ENCODE results near the gene ZFP90. TPM values are rescaled to one million over a fixed set of nuclear protein-coding genes. Genes with fewer than 3 reads are reported as not detected.
"Not testable (repeated sequence)": the region's sequence is repeated elsewhere in the genome, so short reads cannot be mapped to it uniquely, and the experiment has no call there.

ZFP90 gene
- total RNA-seq, 2 donors from 2014 or later: 13.7 to 34.9 TPM

DNA sequence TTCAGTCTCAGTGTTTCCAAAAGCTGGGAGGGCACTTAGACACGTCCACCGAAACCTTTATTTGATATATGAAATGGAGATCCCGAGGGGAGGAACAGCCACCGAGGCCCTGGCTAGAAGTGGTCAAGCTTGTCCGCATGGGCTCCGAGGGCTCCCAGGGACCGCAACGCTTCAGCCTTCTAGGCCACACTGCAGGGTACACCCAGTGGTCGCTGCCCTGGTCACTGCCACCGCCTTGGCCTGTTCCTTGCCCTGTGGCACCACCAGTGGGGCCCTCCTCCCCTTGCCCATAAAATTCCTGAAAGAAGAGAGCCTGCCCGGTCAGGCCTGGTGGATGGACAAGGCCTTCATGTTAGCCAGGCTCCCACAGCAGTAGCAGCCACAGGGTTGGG, 46.9 kb upstream of the ZFP90 start:
- H3K27me3 ChIP-seq: no peaks in the 10 kb centered on the region
- no peak overlapping the region for H3K4me3 ChIP-seq
- peak overlapping the region; percentile 74 to 82 (median 80) for H3K27ac ChIP-seq
- H3K4me1 ChIP-seq: peaks cover 48% of the 10 kb centered on the region
- DNase-seq (no peak), ATAC-seq (peak; percentile 1)
- intact Hi-C loops (cut with DNase I): no loop called here
- no peaks in the 10 kb centered on the region for H3K9me3 ChIP-seq
- 34 to 41% methylated on average over 5 to 11 of the region's 11 CpGs for WGBS, 2 donors
- TF ChIP-seq, protein P1, sequence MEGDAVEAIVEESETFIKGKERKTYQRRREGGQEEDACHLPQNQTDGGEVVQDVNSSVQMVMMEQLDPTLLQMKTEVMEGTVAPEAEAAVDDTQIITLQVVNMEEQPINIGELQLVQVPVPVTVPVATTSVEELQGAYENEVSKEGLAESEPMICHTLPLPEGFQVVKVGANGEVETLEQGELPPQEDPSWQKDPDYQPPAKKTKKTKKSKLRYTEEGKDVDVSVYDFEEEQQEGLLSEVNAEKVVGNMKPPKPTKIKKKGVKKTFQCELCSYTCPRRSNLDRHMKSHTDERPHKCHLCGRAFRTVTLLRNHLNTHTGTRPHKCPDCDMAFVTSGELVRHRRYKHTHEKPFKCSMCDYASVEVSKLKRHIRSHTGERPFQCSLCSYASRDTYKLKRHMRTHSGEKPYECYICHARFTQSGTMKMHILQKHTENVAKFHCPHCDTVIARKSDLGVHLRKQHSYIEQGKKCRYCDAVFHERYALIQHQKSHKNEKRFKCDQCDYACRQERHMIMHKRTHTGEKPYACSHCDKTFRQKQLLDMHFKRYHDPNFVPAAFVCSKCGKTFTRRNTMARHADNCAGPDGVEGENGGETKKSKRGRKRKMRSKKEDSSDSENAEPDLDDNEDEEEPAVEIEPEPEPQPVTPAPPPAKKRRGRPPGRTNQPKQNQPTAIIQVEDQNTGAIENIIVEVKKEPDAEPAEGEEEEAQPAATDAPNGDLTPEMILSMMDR (IDR thresholded peaks at IDR 0.05): no peak
- TF ChIP-seq POLR2A (IDR thresholded peaks at IDR 0.05): no peak
- no peaks in the 10 kb centered on the region for H3K36me3 ChIP-seq (replicated peaks in 1 of 2; ENCODE audit: insufficient read depth in 1 of 2, low read depth in 2 of 2)

DNA sequence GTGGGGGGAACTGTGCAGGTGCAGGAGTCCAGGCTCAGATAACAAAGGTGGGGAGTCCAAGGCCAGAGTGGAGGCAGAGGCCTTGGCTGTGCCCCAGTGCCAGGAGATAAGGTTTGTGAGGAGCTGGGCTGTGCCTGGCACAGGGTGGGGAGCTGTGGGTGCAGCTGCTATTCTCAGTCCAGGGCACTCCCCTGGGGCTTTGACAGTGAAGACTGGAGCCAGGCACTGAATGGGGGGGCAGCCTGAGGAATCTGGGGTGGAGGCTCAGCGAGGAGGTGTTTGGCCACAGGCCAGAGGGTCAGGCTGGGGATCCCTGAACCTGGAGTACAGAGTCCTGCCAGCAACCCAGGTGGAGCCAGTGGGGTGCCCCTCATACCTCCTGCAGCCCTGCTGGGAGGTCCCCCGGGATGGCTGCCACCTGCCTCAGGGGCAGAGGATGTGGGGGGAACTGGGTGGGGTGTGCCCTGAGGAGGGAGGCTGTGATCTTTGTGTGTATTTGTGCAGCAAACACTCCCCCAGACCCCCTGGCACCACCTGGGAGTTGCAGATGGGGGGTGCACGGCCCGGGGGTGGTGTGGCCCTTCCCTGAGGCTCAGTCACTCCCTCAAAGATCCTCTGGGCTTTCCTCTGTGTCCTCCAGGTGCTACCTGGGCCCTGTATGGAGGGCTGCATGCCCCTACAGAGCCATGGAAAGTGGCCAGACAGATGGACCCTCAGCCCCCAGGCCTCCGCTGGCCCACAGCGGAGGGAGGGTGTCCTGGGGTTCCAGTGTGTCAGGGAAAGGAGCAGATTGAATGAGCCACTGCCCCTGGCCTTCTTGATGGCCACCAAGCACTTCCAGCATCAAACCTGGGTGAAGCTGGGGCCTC, 46.3 kb upstream of the ZFP90 start:
- ATAC-seq: peak; percentile 83
- TF ChIP-seq, protein P1 (IDR thresholded peaks at IDR 0.05): no peak
- TF ChIP-seq POLR2A (IDR thresholded peaks at IDR 0.05): no peak
- DNase-seq: peak; percentile 81 to 92 (median 90)
- Histone ChIP-seq H3K36me3 (replicated peaks in 1 of 2; ENCODE audit: insufficient read depth in 1 of 2, low read depth in 2 of 2) (no peaks in the 10 kb centered on the region), H3K27me3 (no peaks in the 10 kb centered on the region), H3K4me1 (peaks cover 49% of the 10 kb centered on the region), H3K27ac (peak overlapping the region; percentile 74 to 82 (median 80)), H3K9me3 (no peaks in the 10 kb centered on the region), H3K4me3 (no peak overlapping the region)
- intact Hi-C loops (cut with DNase I): no loop called here
- 25 to 66% methylated on average over 1 to 6 of the region's 6 CpGs for WGBS, 2 donors

DNA sequence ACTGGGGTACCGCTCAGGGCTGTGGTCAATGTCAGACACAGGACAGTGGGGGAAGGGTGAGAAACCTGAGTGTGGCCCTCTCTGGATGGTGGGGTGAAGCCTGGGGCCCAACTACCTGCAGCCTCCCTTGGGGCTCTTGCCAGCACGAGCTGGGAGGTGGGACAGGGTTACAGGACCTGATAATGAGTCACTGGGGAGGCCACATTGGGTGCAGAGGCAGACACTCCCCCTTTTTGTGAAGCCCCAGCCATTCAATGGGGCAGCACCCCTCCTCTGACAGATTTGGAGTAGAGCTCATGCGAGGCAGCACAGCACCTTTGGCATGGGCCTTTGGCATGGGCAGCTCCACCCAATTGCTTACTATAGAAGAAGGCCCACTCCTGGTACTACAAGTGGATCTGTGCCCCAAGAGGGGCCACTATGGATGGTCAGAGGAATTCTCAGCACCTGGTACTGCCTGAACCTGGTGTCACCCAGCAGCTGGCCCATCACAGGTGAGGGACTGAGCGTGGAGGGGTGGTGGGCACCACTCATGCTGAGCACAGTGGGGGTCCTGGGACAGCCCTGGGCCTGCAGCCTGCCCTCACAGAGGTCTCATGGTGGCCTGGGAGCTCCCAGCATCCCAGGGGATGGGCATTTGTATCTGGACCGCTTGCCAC, 45.5 kb upstream of the ZFP90 start:
- H3K4me1 ChIP-seq: peaks cover 49% of the 10 kb centered on the region
- H3K27ac ChIP-seq: peak overlapping the region in 3 of 4 donors; percentile 80 to 82 (median 80)
- DNase-seq (no peak), ATAC-seq (no peak)
- no peak overlapping the region for H3K4me3 ChIP-seq
- H3K27me3 ChIP-seq: no peaks in the 10 kb centered on the region
- no peak for TF ChIP-seq POLR2A (IDR thresholded peaks at IDR 0.05)
- TF ChIP-seq, protein P1 (IDR thresholded peaks at IDR 0.05): no peak
- intact Hi-C loops (cut with DNase I): no loop called here
- H3K9me3 ChIP-seq: no peaks in the 10 kb centered on the region
- no peaks in the 10 kb centered on the region for H3K36me3 ChIP-seq (replicated peaks in 1 of 2; ENCODE audit: insufficient read depth in 1 of 2, low read depth in 2 of 2)
- 86 to 90% methylated on average over 2 to 5 of the region's 5 CpGs for WGBS, 2 donors

DNA sequence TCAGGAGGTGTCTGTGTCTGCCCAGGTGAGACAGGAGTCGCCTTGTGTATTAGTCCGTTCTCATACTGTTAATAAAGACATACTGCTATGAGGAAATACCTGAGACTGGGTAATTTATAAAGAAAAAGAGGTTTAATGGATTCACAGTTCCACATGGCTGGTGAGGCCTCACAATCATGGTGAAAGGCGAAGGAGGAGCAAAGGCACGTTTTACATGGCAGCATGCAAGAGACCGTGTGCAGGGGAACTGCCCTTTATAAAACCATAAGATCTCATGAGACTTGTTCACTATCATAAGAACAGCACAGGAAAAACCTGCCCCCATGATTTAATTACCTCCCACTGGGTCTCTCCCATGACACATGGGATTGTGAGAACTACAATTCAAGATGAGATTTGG, 44.8 kb upstream of the ZFP90 start:
- H3K9me3 ChIP-seq; H3K36me3 ChIP-seq (replicated peaks in 1 of 2; ENCODE audit: insufficient read depth in 1 of 2, low read depth in 2 of 2); H3K4me3 ChIP-seq; ATAC-seq; H3K27me3 ChIP-seq; intact Hi-C loops (cut with DNase I); DNase-seq: not testable (repeated sequence)
- peaks cover 49% of the 10 kb centered on the region for H3K4me1 ChIP-seq
- 94 to 96% methylated on average over 5 of the region's 5 CpGs for WGBS, 2 donors
- H3K27ac ChIP-seq: peak overlapping the region in 1 of 4 donors; percentile 80

DNA sequence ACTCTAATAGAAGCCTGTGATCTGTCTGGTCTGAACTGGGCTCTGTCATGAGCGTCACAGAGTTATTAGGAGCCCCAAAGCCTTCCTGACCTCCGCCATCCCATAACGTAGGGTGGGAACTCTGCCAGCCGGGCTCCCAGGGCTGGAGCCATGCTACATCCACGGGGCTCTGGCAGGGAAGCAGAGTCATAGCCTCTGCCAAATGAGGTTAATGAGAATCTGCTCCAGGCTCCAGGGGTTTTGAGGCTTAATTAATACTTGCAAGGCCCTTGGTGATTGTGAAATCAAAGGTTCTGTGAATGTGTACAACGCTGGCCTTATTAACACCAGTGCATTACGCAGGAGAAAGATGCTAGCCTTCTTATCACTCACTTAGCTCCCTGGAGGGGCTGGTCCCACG, 42.4 kb upstream of the ZFP90 start:
- no peak for DNase-seq
- Histone ChIP-seq H3K27me3 (no peaks in the 10 kb centered on the region), H3K9me3 (no peaks in the 10 kb centered on the region), H3K36me3 (replicated peaks in 1 of 2; ENCODE audit: insufficient read depth in 1 of 2, low read depth in 2 of 2) (no peaks in the 10 kb centered on the region), H3K27ac (peak overlapping the region in 3 of 4 donors; percentile 32 to 44 (median 34)), H3K4me1 (peaks cover 32% of the 10 kb centered on the region), H3K4me3 (no peak overlapping the region)
- ATAC-seq: peak; percentile 7
- intact Hi-C loops (cut with DNase I): no loop called here
- TF ChIP-seq POLR2A (IDR thresholded peaks at IDR 0.05): no peak
- TF ChIP-seq, protein P1 (IDR thresholded peaks at IDR 0.05): no peak
- 50 to 62% methylated on average over 4 to 8 of the region's 8 CpGs for WGBS, 2 donors
